AG09309 (cell line): ENCODE measurements around the gene DNAJB1.

Source experiments
- DNase-seq: peaks from one replicate; pipeline ENCODE4 v3.0.0-alpha.2; 2010; ENCODE audit warnings: low read depth
- H3K4me3 ChIP-seq: 2 replicates; pipeline ENCODE4 v1.5.1; 2011; ENCODE audit warnings: mild to moderate bottlenecking, low read depth, low read length, moderate library complexity; ENCODE audit not compliant: control insufficient read depth
- CTCF ChIP-seq: IDR thresholded peaks from 2 replicates; pipeline ENCODE4 v1.5.1; 2011; ENCODE audit warnings: mild to moderate bottlenecking, low read depth, low read length, inconsistent platforms; ENCODE audit not compliant: insufficient read depth, control insufficient read depth; ENCODE audit errors: missing control alignments

Gene DNAJB1

GRCh38 chr19:14563989-14564651 is 45.9 kb upstream of the DNAJB1 start:
- no peak for TF ChIP-seq CTCF
- no peak for DNase-seq
- no peak overlapping the region for H3K4me3 ChIP-seq

- no peak overlapping the region for H3K4me3 ChIP-seq
- TF ChIP-seq CTCF = no peak
- DNase-seq = no peak
Measured at GRCh38 chr19:14563590-14563926, 45.4 kb upstream of the DNAJB1 start.

- no peak overlapping the region for H3K4me3 ChIP-seq
- DNase-seq = no peak
- no peak for TF ChIP-seq CTCF
Measured at GRCh38 chr19:14562660-14563589, 44.7 kb upstream of the DNAJB1 start.

GRCh38 chr19:14561847-14562351 is 43.7 kb upstream of the DNAJB1 start:
- DNase-seq = no peak
- no peak overlapping the region for H3K4me3 ChIP-seq
- TF ChIP-seq CTCF = no peak

GRCh38 chr19:14561249-14561648 is 43.1 kb upstream of the DNAJB1 start:
- no peak overlapping the region for H3K4me3 ChIP-seq
- no peak for TF ChIP-seq CTCF
- no peak for DNase-seq

- no peak for TF ChIP-seq CTCF
- no peak overlapping the region for H3K4me3 ChIP-seq
- DNase-seq = no peak
Measured at GRCh38 chr19:14560776-14561108, 42.5 kb upstream of the DNAJB1 start.
